Raji (cell line): Measurements from ENCODE around the gene ZNF70.

ENCODE experiments used
- POLR2A ChIP-seq: IDR thresholded peaks from 2 replicates; pipeline ENCODE4 v1.6.1; 2011; ENCODE audit warnings: low read depth, low read length, control low read depth; ENCODE audit not compliant: insufficient read depth

ZNF70 gene

DNA sequence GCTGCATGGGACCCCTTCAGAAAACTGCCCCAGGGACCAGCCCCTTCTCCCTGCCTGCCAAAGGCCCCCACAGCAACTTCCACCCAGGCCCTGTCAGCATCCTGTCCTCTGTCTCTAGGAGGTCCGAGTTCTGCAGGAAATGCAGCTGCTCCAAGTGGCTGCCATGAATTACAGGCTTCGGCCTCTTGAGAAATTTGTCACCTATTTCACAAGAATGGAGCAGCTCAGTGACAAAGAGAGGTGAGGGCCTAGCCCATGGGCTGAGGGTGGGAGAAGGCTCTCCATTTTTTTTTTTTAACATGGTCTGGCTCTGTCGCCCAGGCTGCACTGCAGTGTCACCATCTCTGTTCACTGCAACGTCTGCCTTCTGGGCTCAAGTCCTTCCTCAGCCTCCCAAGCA lies 52.8 kb downstream of the ZNF70 start:
- no peak for TF ChIP-seq POLR2A

GRCh38 chr22:23697031-23697970 lies 53.6 kb downstream of the ZNF70 start:
- no peak for TF ChIP-seq POLR2A

DNA sequence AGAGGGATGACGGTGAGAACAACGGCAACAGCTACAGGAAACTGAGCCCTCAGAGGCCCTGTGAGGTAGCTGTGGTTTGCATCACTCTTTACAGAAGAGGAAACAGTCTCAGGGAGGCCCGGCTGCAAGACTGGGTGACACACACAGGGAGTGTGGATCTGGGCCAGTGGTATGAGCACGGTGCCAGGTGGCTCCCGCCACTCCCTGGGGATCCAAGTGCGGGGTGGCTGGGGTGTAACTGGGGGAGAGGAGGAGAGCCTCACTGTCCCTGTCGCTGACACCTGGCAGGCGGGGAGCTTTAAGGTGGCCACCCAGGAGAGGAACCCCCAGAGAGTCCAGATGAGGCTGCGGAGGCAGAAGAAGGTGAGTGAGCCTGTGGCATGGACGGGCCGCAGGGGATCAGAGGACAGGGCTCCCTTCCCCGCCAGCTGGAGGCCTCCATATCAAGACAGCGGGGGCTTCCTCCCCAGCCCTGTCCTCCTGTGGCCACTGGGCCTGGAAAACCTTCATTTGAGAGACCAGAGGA lies 54.5 kb downstream of the ZNF70 start:
- no peak for TF ChIP-seq POLR2A

DNA sequence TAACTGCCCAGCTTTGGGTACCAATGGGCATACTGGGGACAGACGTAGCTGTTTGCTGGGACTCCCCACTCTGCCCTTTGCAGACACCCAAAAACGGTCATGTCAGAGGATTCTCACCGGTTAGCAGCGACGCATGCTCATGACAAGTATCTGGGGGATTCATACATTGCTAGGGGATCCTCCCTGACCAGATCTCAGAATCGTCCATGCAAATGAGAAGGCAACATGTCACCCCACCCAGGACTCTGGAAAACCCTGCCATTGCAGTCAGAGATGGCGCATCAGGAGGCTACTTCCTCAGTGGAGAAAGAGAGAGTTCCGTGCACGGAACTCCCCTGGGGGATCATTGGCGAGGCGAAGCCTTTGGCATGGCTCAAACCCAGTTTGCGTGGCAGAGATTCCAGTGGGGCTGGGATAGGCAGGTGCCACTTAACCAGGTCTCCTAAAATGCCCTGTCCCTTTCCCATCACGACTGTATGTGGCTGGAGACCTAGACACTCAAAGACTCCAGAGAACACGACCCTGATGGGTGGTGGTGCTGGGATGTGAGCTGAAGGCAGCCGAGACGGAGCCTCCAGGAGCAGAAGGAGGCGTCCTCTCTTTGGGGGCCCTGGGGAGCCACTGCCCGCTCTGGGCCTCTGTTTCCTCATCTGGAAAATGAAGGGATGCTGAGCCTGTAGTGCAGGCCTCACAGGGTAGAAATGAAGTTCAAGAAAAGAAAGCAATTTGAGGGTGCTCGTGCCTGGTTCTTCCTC lies 55.2 kb downstream of the ZNF70 start:
- no peak for TF ChIP-seq POLR2A

DNA sequence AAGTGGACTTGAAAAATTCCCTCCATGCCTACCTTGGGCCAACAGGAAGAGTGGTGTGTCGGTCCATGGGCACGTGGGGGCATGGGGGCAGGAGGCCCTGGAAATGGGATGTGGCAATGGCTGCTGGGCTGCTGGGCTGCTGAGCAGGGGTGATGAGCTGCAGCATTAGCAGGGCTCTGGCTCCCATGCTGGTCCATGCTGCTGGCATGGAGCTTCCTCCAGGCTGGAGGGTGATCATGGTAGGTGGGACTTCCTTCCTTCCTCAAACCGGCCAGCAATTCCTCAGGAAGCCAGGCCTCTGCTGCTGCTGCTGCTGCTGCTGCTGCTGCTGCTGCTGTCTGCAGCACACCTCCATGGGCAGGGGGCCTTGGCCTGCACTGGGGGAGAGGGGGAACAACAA lies 55.8 kb downstream of the ZNF70 start:
- TF ChIP-seq POLR2A: no peak

DNA sequence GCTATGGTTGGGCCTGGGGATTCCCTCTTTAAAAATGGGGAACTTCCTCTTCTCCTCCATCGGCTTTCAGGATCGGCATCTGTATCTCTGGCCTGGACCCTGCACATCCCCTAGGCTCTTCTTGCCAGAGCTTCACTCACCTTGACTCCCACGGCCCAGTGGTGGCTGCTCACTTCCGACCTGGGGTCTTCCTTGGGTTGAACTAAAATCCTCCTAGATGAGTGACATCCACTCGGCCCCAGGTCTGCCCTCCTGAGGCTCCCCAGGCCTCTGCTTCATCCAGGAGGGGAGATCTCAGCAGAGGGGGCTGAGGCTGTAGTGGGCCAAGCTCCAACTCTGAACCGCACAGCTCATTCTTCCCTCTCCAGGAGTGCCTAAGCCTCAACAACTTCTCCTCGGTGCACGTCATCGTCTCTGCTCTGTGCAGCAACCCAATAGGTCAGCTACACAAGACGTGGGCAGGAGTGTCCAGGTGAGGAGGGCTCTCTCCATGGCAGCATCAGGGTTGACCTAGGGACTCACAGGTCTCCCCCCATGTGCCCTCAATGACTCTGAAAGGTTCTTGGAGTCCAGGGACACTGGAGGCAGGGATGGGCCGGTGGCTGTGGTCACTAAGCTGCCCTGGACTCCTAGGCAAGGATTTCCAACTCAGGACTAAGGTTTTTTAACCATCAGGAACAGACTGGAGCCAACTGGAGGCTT lies 56.8 kb downstream of the ZNF70 start:
- TF ChIP-seq POLR2A: no peak

DNA sequence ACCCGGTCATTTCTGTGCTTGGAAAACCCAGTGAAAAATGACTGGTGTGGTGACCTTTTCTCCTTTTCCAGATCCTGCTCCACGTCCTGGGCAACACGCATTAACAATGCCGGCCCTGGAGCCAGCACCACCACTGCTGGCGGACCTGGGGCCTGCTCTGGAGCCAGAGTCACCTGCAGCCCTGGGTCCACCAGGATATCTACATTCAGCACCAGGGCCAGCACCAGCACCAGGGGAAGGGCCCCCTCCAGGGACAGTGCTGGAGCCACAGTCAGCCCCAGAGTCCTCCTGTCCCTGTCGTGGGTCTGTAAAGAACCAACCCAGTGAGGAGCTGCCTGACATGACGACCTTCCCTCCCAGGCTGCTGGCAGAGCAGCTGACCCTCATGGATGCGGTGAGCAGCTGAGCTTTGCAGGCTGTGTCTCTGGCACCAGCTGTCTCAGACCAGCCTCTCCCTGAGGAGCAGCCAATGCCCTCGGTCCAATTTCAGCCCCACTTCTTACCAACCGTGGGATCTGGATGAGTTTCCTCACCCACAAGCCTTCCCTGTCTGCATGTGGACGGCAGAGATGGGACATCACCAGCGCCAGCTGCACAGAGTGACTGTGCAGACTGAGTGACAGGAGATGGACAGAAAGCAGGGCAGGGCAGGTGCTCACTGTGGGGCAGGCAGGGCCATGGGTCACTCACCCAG lies 58.2 kb downstream of the ZNF70 start:
- TF ChIP-seq POLR2A: no peak

- TF ChIP-seq POLR2A: no peak
These were observed 59.0 kb downstream of the ZNF70 start for GRCh38 chr22:23691748-23692423.

DNA sequence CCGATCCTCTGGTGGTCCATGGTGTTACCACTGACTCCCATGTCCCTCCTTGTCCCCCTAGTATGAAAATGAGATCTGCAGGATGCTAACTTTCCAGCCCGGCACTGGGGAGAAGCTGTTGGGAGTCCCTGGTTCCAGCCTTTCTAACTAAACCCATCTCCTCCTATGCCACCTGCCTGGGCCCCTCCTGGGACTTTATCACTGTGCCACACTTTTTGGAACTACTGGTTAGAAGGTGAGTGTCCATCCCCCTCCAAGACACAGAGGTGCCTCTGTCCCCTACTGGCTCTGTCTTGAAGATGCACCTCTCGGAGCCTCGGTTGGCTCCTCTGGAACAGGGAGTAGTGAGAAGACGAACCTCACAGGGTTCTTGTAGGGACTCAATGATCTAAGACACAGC lies 60.2 kb downstream of the ZNF70 start, which contains the start of gene RGL4:
Gene RGL4, plus strand, starts transcription at position 301 of the 400 bp plus-strand sequence. CDS start 1,018 bp downstream, outside the sequence.
- no peak for TF ChIP-seq POLR2A

DNA sequence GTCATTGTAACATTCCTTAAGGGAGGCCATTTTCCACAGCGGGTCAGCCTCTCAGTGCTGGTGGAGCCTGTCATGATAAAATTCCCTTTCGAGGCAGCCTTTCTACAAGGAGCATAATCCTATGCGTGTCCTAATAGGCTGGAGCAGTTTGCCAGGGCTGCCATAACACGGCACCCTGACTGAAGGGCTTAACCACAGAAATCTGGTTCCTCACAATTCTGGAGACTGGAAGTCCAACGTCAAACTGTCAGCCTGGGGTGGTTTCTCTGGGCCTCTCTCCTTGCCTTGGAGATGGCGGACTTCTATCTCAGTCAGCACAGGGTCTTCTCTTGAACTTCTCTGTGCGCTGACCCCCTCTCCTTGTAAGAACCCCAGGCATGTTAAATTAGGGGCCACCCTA lies 61.5 kb downstream of the ZNF70 start:
- TF ChIP-seq POLR2A: no peak
